Measurements from ENCODE around the gene IGFN1. TPM values are rescaled to one million over a fixed set of nuclear protein-coding genes. Genes with fewer than 3 reads are reported as not detected.

Gene IGFN1
- total and polyA plus RNA-seq, 3 donors from 2014 or later, result 8.2 to 16.4 (median 12.5) TPM

- no peak for DNase-seq
- TF ChIP-seq POLR2A (IDR thresholded peaks at IDR 0.05), result no peak
- TF ChIP-seq CTCF (IDR thresholded peaks at IDR 0.05), result no peak
- H3K27ac ChIP-seq, result no peak overlapping the region
- 87 to 100% methylated on average over 3 to 6 of the region's 6 CpGs for WGBS, 2 donors
- H3K27me3 ChIP-seq, result no peaks in the 10 kb centered on the region
- H3K36me3 ChIP-seq (ENCODE audit: low read depth, missing control alignments), result no peaks in the 10 kb centered on the region
- no peaks in the 10 kb centered on the region for H3K9me3 ChIP-seq
- H3K4me1 ChIP-seq, result no peaks in the 10 kb centered on the region
- intact Hi-C loops (cut with DNase I; ENCODE audit: low total_unique reads), result loop anchor here (10.0 kb wide), 1 partner anchor 112 kb away; no protein-coding TSS in a partner anchor
- no peak overlapping the region for H3K4me3 ChIP-seq
Measured at GRCh38 chr1:201252944-201253371, 62.3 kb downstream of the IGFN1 start.

- H3K27me3 ChIP-seq, result no peaks in the 10 kb centered on the region
- H3K9me3 ChIP-seq, result no peaks in the 10 kb centered on the region
- TF ChIP-seq POLR2A (IDR thresholded peaks at IDR 0.05) (no peak), CTCF (IDR thresholded peaks at IDR 0.05) (no peak)
- intact Hi-C loops (cut with DNase I; ENCODE audit: low total_unique reads), result loop anchor here (10.0 kb wide), 1 partner anchor 111 kb away; no protein-coding TSS in a partner anchor
- no peaks in the 10 kb centered on the region for H3K36me3 ChIP-seq (ENCODE audit: low read depth, missing control alignments)
- WGBS, 2 donors, result 59 to 81% methylated on average over 10 of the region's 10 CpGs
- no peak for DNase-seq
- no peak overlapping the region for H3K4me3 ChIP-seq
- no peak overlapping the region for H3K27ac ChIP-seq
- no peaks in the 10 kb centered on the region for H3K4me1 ChIP-seq
Measured at GRCh38 chr1:201253411-201253810, 62.8 kb downstream of the IGFN1 start.

GRCh38 chr1:201253906-201254624 is 63.4 kb downstream of the IGFN1 start:
- WGBS, 2 donors, result 70 to 78% methylated on average over 7 to 9 of the region's 9 CpGs
- H3K4me3 ChIP-seq, result no peak overlapping the region
- no peak for DNase-seq
- no peaks in the 10 kb centered on the region for H3K27me3 ChIP-seq
- H3K27ac ChIP-seq, result no peak overlapping the region
- no peaks in the 10 kb centered on the region for H3K9me3 ChIP-seq
- H3K36me3 ChIP-seq (ENCODE audit: low read depth, missing control alignments), result no peaks in the 10 kb centered on the region
- intact Hi-C loops (cut with DNase I; ENCODE audit: low total_unique reads), result loop anchor here (10.0 kb wide), 1 partner anchor 111 kb away; no protein-coding TSS in a partner anchor
- H3K4me1 ChIP-seq, result no peaks in the 10 kb centered on the region
- TF ChIP-seq CTCF (IDR thresholded peaks at IDR 0.05) (no peak), POLR2A (IDR thresholded peaks at IDR 0.05) (no peak)

GRCh38 chr1:201254625-201255478 is 64.2 kb downstream of the IGFN1 start:
- peak; percentile 76 for DNase-seq
- intact Hi-C loops (cut with DNase I; ENCODE audit: low total_unique reads), result loop anchor here (10.0 kb wide), 1 partner anchor 110 kb away; no protein-coding TSS in a partner anchor
- Histone ChIP-seq H3K36me3 (ENCODE audit: low read depth, missing control alignments) (no peaks in the 10 kb centered on the region), H3K9me3 (no peaks in the 10 kb centered on the region), H3K4me3 (peak overlapping the region in 1 of 2 donors; percentile 1), H3K27ac (no peak overlapping the region), H3K27me3 (no peaks in the 10 kb centered on the region), H3K4me1 (peaks cover 2% of the 10 kb centered on the region)
- WGBS, 2 donors, result 43 to 52% methylated on average over 13 to 24 of the region's 24 CpGs
- TF ChIP-seq CTCF (IDR thresholded peaks at IDR 0.05) (peak; percentile 87 to 97 (median 91)), POLR2A (IDR thresholded peaks at IDR 0.05) (no peak)
